K562 (cell line): ENCODE data around the gene ECE2. TPM values are rescaled to one million over a fixed set of nuclear protein-coding genes. Genes with fewer than 3 reads are reported as not detected.

Experiments
- EP400 ChIP-seq: fragments of 450-650 bp; IDR thresholded peaks from 2 replicates; pipeline ENCODE4 v1.6.1; 2017; ENCODE audit warnings: antibody characterized with exemption, mild to moderate bottlenecking, moderate library complexity
- ETV6 ChIP-seq, 3 experiments: fragments of 150-350 bp in 1 of 3; sonication (generic) in 1 of 3; formaldehyde crosslinking in 1 of 3; IDR thresholded peaks; 2 replicates each; pipeline versions ENCODE4 v1.6.1 to v1.8.0; 2014 to 2022; ENCODE audit warnings: borderline replicate concordance in 2 of 3, low read depth in 2 of 3, antibody characterized with exemption in 1 of 3, low read length in 1 of 3, mild to moderate bottlenecking in 1 of 3, missing genetic modification reagents in 1 of 3
- PHB2 ChIP-seq: fragments of 450-650 bp; IDR thresholded peaks from 2 replicates; pipeline ENCODE4 v1.6.1; 2017; ENCODE audit warnings: low read depth
- RBM15 ChIP-seq: fragments of 200-400 bp; formaldehyde crosslinking; IDR thresholded peaks from 2 replicates; pipeline ENCODE4 v1.6.1; 2018; ENCODE audit warnings: mild to moderate bottlenecking, low read length, moderate library complexity; ENCODE audit not compliant: insufficient read depth
- SAFB2 ChIP-seq: fragments of 200-400 bp; formaldehyde crosslinking; IDR thresholded peaks from 2 replicates; pipeline ENCODE4 v1.6.1; 2018; ENCODE audit warnings: borderline replicate concordance, low read length, low read depth, moderate library complexity; ENCODE audit not compliant: severe bottlenecking
- THAP12 ChIP-seq: fragments of 250-450 bp; sonication (Bioruptor Pico); IDR thresholded peaks from 2 replicates; pipeline ENCODE4 v1.9.0; 2021; ENCODE audit warnings: mild to moderate bottlenecking, inconsistent platforms
- ZNF644 ChIP-seq: fragments of 200-800 bp; sonication (Bioruptor generic); IDR thresholded peaks from 2 replicates; pipeline ENCODE4 v1.6.1; 2016; ENCODE audit warnings: low read depth, missing genetic modification characterization, missing compliant biosample characterization
- polyA plus RNA-seq, 8 experiments: library from polyadenylated mRNA; depleted of rRNA in 4 of 8; stranded (reverse) in 5 of 8; unstranded in 3 of 8; fragments of >200 nt; fragmentation: Nextera tagmentation in 2 of 8; fragmentation: Illumina TruSeq in 1 of 8; extraction: Ambion mirVana in 2 of 8; extraction: Trizol in 1 of 8; gene quantifications; 2 replicates each; pipeline versions ENCODE4 v1.2.1 to v1.2.3, GENCODE V29; 2011 to 2014; ENCODE audit warnings: inconsistent platforms in 1 of 8, missing spikeins in 1 of 8
- total RNA-seq, 7 experiments: library from RNA; depleted of rRNA in 6 of 7; stranded (reverse); fragments of >200 nt in 6 of 7; fragmentation: Illumina TruSeq in 2 of 7; extraction: Trizol in 2 of 7; gene quantifications; 2 replicates each; pipeline versions ENCODE4 v1.2.1 to v1.2.3, GENCODE V29; 2011 to 2021; ENCODE audit warnings: low replicate concordance in 1 of 7
- TF ChIP-seq, protein P1 (sequence below): fragments of 450-650 bp; IDR thresholded peaks from 2 replicates; pipeline ENCODE4 v1.6.1; 2016; ENCODE audit warnings: low read depth
- TF ChIP-seq, protein P2 (sequence below): sonication (generic); formaldehyde crosslinking; IDR thresholded peaks from 2 replicates; pipeline ENCODE4 v1.9.0; 2022; ENCODE audit warnings: mild to moderate bottlenecking, missing genetic modification reagents

Gene ECE2
- total and polyA plus RNA-seq, 9 of the 15 experiments (the other 6 are each of a cell fraction or from before 2014, with no cell fraction given) = not detected

DNA sequence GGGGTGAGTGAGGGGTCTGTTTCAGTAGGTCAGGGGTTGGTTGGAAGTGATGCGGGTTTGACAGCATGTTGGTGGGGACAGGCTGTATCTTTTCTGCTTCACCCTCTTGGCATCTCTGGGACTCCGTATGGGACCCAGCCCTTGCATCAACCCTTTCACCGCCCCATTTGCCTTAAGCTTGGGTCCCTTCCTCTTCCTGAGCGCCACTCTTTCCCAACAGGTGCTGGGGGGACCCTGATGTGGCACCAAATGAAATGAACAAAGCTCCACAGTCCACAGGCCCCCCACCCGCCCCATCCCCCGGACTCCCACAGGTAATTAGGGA lies 39.7 kb downstream of the ECE2 start (continued):
- TF ChIP-seq, protein P1, sequence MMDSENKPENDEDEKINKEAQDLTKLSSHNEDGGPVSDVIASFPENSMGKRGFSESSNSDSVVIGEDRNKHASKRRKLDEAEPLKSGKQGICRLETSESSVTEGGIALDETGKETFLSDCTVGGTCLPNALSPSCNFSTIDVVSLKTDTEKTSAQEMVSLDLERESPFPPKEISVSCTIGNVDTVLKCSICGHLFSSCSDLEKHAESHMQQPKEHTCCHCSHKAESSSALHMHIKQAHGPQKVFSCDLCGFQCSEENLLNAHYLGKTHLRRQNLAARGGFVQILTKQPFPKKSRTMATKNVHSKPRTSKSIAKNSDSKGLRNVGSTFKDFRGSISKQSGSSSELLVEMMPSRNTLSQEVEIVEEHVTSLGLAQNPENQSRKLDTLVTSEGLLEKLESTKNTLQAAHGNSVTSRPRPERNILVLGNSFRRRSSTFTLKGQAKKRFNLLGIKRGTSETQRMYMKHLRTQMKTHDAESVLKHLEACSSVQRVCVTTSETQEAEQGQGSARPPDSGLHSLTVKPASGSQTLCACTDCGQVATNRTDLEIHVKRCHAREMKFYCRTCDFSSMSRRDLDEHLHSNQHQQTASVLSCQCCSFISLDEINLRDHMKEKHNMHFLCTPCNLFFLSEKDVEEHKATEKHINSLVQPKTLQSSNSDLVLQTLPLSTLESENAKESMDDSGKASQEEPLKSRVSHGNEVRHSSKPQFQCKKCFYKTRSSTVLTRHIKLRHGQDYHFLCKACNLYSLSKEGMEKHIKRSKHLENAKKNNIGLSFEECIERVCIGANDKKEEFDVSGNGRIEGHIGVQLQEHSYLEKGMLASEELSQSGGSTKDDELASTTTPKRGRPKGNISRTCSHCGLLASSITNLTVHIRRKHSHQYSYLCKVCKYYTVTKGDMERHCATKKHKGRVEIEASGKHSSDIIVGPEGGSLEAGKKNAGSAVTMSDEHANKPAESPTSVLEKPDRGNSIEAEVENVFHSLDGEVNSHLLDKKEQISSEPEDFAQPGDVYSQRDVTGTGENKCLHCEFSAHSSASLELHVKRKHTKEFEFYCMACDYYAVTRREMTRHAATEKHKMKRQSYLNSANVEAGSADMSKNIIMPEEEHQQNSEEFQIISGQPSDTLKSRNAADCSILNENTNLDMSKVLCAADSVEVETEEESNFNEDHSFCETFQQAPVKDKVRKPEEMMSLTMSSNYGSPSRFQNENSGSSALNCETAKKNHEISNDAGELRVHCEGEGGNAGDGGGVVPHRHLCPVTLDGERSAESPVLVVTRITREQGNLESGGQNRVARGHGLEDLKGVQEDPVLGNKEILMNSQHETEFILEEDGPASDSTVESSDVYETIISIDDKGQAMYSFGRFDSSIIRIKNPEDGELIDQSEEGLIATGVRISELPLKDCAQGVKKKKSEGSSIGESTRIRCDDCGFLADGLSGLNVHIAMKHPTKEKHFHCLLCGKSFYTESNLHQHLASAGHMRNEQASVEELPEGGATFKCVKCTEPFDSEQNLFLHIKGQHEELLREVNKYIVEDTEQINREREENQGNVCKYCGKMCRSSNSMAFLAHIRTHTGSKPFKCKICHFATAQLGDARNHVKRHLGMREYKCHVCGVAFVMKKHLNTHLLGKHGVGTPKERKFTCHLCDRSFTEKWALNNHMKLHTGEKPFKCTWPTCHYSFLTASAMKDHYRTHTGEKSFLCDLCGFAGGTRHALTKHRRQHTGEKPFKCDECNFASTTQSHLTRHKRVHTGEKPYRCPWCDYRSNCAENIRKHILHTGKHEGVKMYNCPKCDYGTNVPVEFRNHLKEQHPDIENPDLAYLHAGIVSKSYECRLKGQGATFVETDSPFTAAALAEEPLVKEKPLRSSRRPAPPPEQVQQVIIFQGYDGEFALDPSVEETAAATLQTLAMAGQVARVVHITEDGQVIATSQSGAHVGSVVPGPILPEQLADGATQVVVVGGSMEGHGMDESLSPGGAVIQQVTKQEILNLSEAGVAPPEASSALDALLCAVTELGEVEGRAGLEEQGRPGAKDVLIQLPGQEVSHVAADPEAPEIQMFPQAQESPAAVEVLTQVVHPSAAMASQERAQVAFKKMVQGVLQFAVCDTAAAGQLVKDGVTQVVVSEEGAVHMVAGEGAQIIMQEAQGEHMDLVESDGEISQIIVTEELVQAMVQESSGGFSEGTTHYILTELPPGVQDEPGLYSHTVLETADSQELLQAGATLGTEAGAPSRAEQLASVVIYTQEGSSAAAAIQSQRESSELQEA = peak; percentile 52; the same call in 1 of the 2 replicates
- TF ChIP-seq THAP12 (CRISPR knock-in tag) = no peak
- TF ChIP-seq, protein P2, sequence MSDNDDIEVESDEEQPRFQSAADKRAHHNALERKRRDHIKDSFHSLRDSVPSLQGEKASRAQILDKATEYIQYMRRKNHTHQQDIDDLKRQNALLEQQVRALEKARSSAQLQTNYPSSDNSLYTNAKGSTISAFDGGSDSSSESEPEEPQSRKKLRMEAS (CRISPR knock-in tag) = 0 out of 2 replicates have a peak, but pooled peaks have one; percentile 1
- TF ChIP-seq RBM15 = no peak
- TF ChIP-seq PHB2 = no peak
- TF ChIP-seq EP400 = no peak
- TF ChIP-seq ZNF644 (tag) = no peak
- TF ChIP-seq SAFB2 = no peak
- no peak for TF ChIP-seq ETV6 (IDR thresholded peaks at IDR 0.05; ENCODE audit: borderline replicate concordance in 1 of 2, low read depth in 2 of 2, low read length in 1 of 2)
- no peak for TF ChIP-seq ETV6 (CRISPR knock-in tag; IDR thresholded peaks at IDR 0.05; ENCODE audit: borderline replicate concordance)
